ENCODE results near the gene NCBP3.

The NCBP3 gene

DNA sequence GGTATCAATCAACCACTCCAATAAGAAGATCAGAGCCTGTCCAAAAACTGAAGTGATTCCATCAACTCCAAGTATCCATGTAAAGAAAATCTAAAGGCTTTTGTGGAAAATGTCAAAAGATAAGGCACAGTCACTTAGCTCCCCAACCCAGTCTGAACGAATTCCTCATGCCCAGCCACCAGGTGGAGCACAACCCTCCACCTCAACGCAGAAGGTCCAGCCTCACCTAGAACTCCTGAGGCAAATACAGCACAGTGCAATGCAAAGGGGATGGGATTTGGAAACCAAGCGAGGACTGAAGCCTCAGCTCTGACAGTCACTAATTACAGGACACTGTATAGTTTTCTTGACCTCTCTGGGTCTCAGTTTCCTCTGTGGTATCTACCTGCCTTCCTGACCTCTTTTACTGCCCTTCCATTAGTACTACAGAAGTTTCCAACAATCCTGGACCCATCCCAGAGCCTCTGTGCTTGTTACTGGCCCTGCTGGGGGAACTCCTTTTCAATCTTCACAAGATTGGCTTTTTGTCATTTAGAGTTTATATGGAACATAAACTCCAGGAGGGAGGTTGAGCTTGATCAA lies 2.0 kb downstream of the NCBP3 start:
- DNase-seq (ENCODE audit: low read depth): no peak
- TF ChIP-seq, protein P1, sequence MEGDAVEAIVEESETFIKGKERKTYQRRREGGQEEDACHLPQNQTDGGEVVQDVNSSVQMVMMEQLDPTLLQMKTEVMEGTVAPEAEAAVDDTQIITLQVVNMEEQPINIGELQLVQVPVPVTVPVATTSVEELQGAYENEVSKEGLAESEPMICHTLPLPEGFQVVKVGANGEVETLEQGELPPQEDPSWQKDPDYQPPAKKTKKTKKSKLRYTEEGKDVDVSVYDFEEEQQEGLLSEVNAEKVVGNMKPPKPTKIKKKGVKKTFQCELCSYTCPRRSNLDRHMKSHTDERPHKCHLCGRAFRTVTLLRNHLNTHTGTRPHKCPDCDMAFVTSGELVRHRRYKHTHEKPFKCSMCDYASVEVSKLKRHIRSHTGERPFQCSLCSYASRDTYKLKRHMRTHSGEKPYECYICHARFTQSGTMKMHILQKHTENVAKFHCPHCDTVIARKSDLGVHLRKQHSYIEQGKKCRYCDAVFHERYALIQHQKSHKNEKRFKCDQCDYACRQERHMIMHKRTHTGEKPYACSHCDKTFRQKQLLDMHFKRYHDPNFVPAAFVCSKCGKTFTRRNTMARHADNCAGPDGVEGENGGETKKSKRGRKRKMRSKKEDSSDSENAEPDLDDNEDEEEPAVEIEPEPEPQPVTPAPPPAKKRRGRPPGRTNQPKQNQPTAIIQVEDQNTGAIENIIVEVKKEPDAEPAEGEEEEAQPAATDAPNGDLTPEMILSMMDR (IDR thresholded peaks at IDR 0.05; ENCODE audit: control insufficient read depth, insufficient read depth, low read depth, low read length, missing control alignments): peak; percentile 74
- H3K4me3 ChIP-seq (ENCODE audit: control insufficient read depth, low read depth, low read length): no peak overlapping the region

DNA sequence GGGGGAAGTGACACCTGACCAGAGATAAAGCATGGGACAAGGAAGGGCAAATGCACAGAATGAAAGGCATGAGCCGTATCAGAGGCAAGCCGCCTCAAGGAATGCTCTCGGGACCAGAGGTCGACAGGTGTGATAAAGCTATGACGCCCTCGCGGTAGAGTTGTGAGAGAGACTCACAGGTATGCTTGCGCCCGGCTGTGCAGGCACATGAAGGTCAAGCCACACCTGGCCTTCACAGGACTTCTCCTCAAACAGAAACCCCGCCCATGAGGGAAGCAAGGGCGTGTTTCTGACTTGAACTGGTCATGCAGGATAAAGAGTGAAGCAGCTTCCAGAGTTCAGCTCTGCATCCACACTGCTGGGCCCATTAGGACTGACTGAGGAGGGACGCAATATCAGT lies 7.8 kb downstream of the NCBP3 start:
- TF ChIP-seq, protein P1 (IDR thresholded peaks at IDR 0.05; ENCODE audit: control insufficient read depth, insufficient read depth, low read depth, low read length, missing control alignments): no peak

GRCh38 chr17:3836551-3836950 lies 9.5 kb downstream of the NCBP3 start:
- no peak overlapping the region for H3K4me3 ChIP-seq (ENCODE audit: control insufficient read depth, low read depth, low read length)
- TF ChIP-seq, protein P1 (IDR thresholded peaks at IDR 0.05; ENCODE audit: control insufficient read depth, insufficient read depth, low read depth, low read length, missing control alignments): no peak
- DNase-seq (ENCODE audit: low read depth): no peak

More for the DNA sequence above, 7.8 kb downstream of the NCBP3 start:
- no peak for DNase-seq (ENCODE audit: low read depth)
- H3K4me3 ChIP-seq (ENCODE audit: control insufficient read depth, low read depth, low read length): no peak overlapping the region

GRCh38 chr17:3835410-3836229 lies 10.4 kb downstream of the NCBP3 start:
- no peak overlapping the region for H3K4me3 ChIP-seq (ENCODE audit: control insufficient read depth, low read depth, low read length)
- TF ChIP-seq, protein P1 (IDR thresholded peaks at IDR 0.05; ENCODE audit: control insufficient read depth, insufficient read depth, low read depth, low read length, missing control alignments): no peak
- DNase-seq (ENCODE audit: low read depth): no peak

DNA sequence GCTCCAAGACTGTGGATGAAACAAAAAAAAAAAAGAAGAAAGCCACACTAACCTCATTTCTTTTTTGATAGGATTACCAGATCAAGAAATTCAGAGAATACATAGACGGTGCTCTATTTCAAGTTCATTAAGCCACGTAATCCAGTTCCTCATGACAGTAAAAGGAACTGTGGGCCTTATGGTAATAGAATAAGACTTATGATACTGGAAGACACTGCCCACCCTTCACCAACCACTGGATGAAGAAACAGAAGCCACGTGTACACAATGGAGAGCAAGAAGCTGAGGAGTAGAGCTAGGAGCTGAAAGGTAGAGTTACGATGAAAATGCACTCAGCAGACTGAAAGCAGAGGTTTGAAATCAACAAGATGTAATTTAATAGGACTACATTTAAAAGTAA lies 11.2 kb downstream of the NCBP3 start:
- no peak for DNase-seq (ENCODE audit: low read depth)
- TF ChIP-seq, protein P1 (IDR thresholded peaks at IDR 0.05; ENCODE audit: control insufficient read depth, insufficient read depth, low read depth, low read length, missing control alignments): no peak
- no peak overlapping the region for H3K4me3 ChIP-seq (ENCODE audit: control insufficient read depth, low read depth, low read length)

GRCh38 chr17:3828852-3829232 lies 17.2 kb downstream of the NCBP3 start:
- H3K4me3 ChIP-seq (ENCODE audit: control insufficient read depth, low read depth, low read length): no peak overlapping the region
- TF ChIP-seq, protein P1 (IDR thresholded peaks at IDR 0.05; ENCODE audit: control insufficient read depth, insufficient read depth, low read depth, low read length, missing control alignments): no peak
- no peak for DNase-seq (ENCODE audit: low read depth)

Measured in AG09309 (cell line).